ENCODE data around the gene GSTM4. TPM values are rescaled to one million over a fixed set of nuclear protein-coding genes. Genes with fewer than 3 reads are reported as not detected.

Gene GSTM4
- total and polyA plus RNA-seq, 9 of the 15 experiments (the other 6 are each of a cell fraction or from before 2014, with no cell fraction given), result 18.8 to 53.4 (median 38.8) TPM

DNA sequence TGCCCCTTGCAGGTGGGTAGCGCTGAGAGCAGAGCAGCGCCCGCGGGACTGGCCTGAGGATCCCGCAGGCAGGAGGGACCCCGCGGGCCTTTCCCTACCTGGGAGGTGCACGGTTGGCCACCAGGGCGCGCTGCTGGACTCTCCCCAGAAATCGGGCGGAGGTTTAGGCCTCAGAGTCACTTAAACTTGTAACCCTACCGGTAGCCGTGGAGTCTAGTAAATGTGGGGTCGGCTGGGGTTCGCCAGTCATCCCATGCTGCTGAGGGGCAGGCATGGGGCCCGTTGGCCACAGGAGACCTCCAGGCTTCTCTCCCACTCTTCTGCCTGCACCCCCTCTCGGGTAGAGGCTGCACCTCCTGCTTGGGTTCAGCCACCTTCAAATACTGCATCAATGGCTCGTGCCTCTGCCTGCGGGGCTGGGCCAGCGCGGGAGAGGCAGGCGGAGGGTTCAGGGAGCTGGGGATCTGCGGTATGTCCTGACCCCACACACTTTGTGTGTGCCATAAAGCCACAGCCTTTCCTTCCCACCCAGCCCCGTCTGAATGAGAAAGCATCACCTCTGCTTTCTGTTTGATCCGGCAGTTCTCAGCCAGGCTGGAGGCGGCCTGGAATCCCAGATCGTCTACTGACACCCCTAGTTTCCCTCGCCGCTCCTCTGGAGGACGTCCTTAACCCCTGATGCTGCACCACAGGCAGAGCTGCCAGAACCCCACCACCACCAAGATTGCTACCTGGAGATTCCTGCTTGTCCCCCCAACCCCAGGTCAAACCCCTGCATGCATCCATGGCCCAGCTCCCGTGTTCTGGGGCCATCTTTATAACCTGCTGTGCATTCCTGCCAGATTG, 12.3 kb upstream of the GSTM4 start (continued):
- TF ChIP-seq CXXC5 (CRISPR knock-in tag; IDR thresholded peaks at IDR 0.05), result 0 out of 2 replicates have a peak, but pooled peaks have one; percentile 7
- TF ChIP-seq ZNF408 (CRISPR knock-in tag; IDR thresholded peaks at IDR 0.05; ENCODE audit: low read depth), result no peak
- TF ChIP-seq, protein P1, sequence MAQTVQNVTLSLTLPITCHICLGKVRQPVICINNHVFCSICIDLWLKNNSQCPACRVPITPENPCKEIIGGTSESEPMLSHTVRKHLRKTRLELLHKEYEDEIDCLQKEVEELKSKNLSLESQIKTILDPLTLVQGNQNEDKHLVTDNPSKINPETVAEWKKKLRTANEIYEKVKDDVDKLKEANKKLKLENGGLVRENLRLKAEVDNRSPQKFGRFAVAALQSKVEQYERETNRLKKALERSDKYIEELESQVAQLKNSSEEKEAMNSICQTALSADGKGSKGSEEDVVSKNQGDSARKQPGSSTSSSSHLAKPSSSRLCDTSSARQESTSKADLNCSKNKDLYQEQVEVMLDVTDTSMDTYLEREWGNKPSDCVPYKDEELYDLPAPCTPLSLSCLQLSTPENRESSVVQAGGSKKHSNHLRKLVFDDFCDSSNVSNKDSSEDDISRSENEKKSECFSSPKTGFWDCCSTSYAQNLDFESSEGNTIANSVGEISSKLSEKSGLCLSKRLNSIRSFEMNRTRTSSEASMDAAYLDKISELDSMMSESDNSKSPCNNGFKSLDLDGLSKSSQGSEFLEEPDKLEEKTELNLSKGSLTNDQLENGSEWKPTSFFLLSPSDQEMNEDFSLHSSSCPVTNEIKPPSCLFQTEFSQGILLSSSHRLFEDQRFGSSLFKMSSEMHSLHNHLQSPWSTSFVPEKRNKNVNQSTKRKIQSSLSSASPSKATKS (CRISPR knock-in tag; IDR thresholded peaks at IDR 0.05), result no peak
- TF ChIP-seq, protein P2, sequence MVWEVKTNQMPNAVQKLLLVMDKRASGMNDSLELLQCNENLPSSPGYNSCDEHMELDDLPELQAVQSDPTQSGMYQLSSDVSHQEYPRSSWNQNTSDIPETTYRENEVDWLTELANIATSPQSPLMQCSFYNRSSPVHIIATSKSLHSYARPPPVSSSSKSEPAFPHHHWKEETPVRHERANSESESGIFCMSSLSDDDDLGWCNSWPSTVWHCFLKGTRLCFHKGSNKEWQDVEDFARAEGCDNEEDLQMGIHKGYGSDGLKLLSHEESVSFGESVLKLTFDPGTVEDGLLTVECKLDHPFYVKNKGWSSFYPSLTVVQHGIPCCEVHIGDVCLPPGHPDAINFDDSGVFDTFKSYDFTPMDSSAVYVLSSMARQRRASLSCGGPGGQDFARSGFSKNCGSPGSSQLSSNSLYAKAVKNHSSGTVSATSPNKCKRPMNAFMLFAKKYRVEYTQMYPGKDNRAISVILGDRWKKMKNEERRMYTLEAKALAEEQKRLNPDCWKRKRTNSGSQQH (CRISPR knock-in tag; IDR thresholded peaks at IDR 0.05), result no peak
- TF ChIP-seq ZNF146 (CRISPR knock-in tag; IDR thresholded peaks at IDR 0.05; ENCODE audit: unreplicated experiment), result no peak
- TF ChIP-seq, protein P3, sequence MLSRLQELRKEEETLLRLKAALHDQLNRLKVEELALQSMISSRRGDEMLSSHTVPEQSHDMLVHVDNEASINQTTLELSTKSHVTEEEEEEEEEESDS (CRISPR knock-in tag; IDR thresholded peaks at IDR 0.05), result no peak
- no peak for TF ChIP-seq SMARCE1 (IDR thresholded peaks at IDR 0.05)
- TF ChIP-seq ELF1 (tag; IDR thresholded peaks at IDR 0.05), result no peak
- TF ChIP-seq NCOR1 (IDR thresholded peaks at IDR 0.05), result no peak
- TF ChIP-seq, protein P4, sequence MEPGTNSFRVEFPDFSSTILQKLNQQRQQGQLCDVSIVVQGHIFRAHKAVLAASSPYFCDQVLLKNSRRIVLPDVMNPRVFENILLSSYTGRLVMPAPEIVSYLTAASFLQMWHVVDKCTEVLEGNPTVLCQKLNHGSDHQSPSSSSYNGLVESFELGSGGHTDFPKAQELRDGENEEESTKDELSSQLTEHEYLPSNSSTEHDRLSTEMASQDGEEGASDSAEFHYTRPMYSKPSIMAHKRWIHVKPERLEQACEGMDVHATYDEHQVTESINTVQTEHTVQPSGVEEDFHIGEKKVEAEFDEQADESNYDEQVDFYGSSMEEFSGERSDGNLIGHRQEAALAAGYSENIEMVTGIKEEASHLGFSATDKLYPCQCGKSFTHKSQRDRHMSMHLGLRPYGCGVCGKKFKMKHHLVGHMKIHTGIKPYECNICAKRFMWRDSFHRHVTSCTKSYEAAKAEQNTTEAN (CRISPR knock-in tag; IDR thresholded peaks at IDR 0.05), result no peak
- TF ChIP-seq ZNF589 (CRISPR knock-in tag; IDR thresholded peaks at IDR 0.05; ENCODE audit: low read depth), result no peak
- TF ChIP-seq, protein P5, sequence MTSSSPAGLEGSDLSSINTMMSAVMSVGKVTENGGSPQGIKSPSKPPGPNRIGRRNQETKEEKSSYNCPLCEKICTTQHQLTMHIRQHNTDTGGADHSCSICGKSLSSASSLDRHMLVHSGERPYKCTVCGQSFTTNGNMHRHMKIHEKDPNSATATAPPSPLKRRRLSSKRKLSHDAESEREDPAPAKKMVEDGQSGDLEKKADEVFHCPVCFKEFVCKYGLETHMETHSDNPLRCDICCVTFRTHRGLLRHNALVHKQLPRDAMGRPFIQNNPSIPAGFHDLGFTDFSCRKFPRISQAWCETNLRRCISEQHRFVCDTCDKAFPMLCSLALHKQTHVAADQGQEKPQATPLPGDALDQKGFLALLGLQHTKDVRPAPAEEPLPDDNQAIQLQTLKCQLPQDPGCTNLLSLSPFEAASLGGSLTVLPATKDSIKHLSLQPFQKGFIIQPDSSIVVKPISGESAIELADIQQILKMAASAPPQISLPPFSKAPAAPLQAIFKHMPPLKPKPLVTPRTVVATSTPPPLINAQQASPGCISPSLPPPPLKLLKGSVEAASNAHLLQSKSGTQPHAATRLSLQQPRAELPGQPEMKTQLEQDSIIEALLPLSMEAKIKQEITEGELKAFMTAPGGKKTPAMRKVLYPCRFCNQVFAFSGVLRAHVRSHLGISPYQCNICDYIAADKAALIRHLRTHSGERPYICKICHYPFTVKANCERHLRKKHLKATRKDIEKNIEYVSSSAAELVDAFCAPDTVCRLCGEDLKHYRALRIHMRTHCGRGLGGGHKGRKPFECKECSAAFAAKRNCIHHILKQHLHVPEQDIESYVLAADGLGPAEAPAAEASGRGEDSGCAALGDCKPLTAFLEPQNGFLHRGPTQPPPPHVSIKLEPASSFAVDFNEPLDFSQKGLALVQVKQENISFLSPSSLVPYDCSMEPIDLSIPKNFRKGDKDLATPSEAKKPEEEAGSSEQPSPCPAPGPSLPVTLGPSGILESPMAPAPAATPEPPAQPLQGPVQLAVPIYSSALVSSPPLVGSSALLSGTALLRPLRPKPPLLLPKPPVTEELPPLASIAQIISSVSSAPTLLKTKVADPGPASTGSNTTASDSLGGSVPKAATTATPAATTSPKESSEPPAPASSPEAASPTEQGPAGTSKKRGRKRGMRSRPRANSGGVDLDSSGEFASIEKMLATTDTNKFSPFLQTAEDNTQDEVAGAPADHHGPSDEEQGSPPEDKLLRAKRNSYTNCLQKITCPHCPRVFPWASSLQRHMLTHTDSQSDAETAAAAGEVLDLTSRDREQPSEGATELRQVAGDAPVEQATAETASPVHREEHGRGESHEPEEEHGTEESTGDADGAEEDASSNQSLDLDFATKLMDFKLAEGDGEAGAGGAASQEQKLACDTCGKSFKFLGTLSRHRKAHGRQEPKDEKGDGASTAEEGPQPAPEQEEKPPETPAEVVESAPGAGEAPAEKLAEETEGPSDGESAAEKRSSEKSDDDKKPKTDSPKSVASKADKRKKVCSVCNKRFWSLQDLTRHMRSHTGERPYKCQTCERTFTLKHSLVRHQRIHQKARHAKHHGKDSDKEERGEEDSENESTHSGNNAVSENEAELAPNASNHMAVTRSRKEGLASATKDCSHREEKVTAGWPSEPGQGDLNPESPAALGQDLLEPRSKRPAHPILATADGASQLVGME (CRISPR knock-in tag; IDR thresholded peaks at IDR 0.05), result no peak

Measured in K562 (cell line).